HG03565 (cell line): ENCODE measurements around the gene PABPN1L.
"Not testable (repeated sequence)": the region's sequence is repeated elsewhere in the genome, so short reads cannot be mapped to it uniquely, and the experiment has no call there.

Experiments used
- ATAC-seq: cut with Tn5 transposase; IDR thresholded peaks from one replicate; pipeline ENCODE4 v1.9.1; 2021; ENCODE audit warnings: mild to moderate bottlenecking, moderate library complexity; ENCODE audit not compliant: unreplicated experiment

The PABPN1L gene

DNA sequence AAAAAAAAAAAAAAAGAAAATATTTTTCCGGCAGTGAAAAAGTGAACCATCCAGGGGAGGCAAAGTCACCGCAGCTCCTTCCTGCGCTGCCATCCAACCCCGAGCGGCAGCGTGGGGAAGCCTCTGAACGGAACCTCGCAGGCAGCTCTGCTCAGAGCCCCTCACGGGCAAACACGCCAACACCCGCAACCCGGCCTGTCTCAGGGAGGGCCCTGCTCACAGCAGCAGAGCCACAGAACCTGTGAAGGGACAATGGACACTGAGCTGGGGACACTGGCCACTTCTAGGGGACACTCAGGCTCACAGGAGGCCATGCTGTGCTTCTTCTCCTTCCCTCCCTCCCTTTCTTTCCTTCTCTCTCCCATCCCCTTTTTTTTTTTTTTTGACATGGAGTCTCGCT, 33.4 kb downstream of the PABPN1L start:
- no peak for ATAC-seq

DNA sequence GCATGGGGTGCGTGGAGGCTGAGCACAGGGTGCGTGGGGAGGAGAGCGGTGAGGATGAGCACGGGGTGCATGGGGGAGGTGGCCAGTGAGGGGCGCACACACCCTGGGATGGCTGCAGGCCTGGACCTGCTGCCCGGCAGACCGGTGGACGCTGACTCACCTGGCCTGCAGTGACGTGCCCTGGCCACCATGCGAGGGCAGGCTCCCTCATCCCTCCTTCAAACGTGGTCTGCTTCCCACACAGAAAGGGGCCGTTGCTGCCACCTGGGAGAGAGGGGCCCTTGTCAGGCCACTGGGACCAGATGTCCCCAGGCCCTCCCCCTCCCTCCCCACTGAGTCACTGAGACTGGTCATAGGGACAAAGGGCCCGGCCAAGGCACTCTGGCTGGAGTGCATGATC, 34.6 kb downstream of the PABPN1L start:
- no peak for ATAC-seq

DNA sequence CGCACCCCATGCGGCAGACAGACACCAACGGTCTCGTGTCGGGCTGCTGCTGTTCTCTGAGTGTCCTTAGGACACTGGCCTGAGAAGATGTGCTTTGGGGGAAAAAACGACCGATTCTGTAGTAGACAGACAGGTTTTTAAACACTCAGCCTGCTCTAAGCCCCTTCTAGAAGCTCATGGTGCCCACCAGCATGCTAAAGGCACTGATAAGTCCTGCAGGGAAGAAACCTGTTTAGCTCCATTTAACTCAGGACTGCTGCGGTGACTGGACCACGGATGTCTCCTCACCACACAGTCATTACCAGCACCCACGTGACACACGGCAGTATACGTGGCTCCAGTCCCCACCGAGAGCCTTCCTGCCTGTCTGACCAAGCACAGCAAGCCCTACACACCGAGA, 35.7 kb downstream of the PABPN1L start:
- no peak for ATAC-seq

DNA sequence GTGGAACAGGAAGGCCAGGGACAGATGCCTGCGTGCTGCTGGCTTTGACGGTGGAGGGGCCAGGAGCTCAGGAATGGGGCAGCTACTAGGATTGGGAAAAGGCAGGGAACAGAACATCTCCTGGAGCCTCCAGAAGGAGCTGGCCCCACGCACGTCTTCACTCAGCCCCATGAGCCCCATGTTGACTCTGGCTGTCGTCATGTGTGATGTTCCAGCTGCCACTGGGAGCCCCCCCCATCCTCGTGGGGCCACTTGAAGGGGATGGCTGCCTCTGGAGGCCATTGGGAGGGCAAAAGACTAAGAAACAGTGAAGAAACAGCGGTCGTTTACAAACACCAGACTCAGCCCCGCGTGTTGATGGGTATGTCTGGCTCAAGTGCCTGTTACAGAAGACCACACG, 36.2 kb downstream of the PABPN1L start:
- no peak for ATAC-seq

DNA sequence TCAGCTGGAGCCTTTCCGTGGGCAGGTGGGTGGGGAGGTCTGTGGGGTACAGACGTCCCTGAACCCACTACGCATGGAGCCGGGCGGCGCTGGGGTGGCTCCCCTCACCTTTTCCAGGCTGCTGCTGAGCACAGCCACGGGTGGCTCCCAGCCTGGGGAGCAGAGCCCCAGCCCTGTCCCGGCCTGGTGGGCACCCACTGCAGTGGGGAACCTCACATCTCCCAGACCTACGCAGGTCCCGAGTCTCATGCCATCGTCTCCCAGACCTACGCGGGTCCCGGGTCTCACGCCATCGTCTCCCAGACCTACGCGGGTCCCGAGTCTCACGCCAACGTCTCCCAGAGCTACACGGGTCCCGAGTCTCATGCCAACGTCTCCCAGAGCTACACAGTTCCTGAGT, 37.7 kb downstream of the PABPN1L start:
- ATAC-seq: no peak

DNA sequence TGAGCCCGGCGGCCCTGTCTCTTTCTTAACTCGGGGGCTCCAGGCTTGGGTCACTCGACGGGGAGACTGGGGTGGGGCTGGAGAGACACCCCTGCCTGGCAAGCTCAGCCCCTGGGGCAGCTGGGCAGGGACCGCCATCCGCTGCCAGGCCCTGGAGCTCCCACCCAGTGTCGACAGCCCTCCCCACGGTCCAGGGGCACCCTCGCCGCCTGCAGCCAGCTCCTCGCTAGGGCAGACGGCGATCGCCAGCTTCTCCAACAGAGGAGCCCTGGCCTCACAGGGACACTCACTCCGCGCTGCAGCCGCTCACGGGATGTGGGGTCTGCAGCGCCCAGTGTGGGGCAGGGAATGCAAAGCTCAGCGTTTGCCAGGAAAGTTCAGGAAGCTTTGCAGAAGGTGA, 38.7 kb downstream of the PABPN1L start:
- no peak for ATAC-seq

DNA sequence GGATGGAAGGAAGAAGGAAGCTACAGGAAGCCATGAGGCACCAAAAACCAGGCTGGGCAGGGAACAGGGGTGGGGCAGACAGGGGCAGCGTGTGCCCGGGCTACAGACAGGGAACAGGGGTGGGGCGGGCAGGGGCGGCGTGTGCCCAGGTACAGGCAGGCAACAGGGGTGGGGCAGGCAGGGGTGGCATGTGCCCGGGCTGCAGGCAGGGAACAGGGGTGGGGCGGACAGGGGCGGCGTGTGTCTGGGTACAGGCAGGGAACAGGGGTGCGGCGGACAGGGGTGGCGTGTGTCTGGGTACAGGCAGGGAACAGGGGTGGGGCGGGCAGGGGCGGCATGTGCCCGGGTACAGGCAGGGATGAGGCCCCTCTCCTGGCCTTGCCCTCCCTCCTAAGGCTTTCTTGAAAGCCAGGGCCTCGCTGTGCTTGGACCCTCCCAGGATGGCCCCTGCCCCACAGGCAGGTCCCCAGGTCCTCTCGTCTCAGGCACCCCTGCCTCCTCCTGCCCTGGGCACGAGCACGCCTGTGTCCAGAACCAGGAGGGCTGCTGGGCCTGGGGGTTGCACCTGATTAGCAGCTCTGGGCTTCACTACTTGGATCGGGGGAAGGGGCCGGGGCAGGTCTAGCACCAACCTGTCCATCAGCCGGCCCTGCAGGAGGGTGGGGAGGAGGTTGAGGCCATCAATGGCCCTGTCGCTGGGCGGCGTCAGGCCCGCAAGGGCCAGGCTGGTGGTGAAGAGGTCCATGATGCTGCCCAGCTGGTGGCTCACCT, 40.2 kb downstream of the PABPN1L start:
- no peak for ATAC-seq

DNA sequence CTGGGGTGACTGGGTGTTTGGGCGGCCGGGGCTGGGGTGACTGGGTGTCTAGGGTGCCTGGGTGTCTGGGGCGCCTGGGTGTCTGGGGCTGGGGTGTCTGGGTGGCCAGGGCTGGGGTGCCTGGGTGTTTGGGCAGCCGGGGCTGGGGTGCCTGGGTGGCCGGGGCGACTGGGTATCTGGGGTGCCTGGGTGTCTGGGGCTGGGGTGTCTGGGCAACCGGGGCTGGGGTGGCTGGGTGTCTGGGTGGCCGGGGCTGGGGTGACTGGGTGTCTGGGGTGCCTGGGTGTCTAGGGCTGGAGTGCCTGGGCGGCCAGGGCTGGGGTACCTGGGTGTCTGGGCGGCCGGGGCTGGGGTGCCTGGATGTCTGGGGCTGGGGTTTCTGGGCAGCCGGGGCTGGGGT, 41.3 kb downstream of the PABPN1L start:
- no peak for ATAC-seq

DNA sequence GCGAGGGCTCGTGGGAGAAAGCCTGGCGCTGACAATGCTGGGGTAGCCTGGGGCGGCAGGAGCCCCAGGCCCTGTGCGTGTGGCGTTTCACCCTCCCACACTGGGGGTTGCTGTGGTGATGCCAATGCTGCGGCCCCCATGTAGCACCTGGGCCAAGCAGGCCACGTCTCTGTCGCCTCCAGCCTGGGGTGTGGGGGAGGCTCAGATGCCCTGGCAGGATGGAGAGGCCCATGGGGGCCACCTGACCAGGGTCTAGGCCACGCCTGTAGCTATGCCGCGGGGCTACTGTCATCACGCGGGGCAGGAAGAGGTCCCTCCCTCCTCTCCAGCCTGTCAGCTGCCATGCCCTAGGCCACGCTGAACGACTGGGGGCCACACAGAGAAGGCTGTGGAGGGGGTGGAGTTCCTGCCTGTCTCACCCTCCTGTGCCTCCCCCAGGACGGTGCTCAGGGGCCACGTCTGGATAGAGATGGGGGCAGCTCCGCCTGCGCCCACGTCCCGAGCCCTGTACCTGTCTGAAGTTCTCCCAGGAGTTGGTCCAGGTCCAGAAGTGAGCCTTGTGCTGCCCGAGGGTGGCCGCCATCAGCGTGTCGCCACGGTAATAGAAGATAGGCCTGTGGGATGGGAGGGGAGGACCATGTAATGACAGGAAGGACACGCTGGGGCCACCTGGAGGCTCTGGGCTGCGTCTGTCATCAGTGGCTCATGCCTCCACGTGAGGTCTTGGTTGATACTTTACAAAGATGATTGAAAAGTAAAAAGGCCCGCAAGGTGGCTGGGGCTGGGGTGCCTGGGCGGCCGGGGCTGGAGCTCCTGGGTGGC, 42.0 kb downstream of the PABPN1L start:
- ATAC-seq: no peak

DNA sequence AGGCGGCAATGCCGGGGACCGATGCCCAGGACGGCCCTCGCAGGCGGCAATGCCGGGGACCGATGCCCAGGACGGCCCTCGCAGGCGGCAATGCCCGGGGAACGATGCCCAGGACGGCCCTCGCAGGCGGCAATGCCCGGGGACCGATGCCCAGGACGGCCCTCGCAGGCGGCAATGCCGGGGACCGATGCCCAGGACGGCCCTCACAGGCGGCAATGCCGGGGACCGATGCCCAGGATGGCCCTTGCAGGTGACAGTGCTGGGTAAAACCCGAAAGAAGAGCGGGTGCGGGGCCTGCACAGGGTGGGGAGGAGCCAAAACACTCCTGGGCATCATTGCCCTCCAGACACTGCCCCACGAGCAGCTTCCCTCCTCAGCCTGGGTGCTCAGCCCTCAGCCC, 42.8 kb downstream of the PABPN1L start:
- not testable (repeated sequence) for ATAC-seq

DNA sequence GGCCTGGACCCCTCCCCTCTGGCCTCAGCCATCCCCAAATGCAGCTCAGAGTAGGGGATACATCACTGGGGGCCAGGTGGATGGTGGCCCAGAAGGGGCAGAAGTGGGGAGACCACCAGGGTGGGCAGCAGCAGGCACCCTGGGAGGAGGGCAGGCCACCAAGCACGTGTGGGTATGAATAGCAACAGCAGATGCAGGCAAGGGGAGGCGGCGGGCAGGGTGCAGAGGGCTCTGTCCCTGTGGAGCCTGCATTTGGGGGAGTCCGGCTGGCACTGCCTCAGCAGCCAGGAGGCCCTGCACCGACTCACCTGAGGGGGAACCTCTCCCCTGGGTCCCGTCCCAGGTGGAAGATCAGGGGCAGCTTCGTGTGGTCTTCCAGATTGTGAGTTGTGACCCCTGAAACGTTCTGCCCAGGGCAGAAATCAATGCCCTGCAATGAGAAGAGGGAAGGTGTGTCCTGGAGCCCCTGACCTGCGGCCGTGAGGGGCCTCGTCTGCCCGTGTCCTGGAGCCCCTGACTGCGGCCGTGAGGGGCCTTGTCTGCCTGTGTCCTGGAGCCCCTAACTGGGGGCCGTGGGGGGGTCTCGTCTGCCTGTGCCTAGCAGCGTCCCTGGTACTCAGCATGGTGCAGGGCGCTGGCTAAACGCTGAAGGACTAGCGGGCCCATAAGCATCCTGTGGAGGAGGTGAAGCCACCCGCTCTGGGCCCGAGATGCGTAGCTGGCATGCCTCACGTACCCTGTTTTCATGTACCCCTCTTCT, 44.0 kb downstream of the PABPN1L start:
- no peak for ATAC-seq

DNA sequence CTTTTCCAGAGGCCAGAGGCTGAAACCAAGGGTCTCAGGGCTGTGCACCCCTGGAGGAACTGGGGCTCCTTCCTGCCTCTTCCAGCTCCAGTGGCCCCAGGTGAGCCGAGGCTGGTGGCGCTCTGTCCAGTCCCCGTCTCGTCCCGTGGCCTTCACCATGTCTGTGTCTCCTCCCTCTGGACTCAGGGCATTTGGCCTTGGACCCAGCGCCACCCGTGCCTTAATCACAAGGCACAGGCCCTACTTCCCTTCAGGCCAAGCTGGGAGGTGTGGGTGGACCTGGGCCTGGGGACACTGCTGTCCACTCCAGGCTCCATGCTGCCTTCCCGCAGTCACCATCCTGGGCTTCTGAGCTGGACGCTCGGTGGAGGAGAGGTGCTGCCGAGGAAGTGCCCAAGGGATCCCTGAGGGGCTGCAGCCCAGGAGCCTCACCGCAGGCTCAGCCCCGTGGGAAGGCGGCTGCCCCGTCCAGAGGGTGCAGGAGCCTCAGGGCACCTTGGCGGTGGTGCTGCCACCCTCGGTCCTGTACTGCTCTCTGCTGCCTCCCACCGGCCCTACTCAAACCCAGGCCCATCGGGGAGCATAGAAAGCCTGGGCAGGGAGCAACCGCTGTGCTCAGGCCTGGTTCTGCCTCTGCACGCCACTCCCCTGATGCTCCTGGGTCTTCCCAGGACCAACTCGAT, 45.2 kb downstream of the PABPN1L start:
- ATAC-seq: no peak

DNA sequence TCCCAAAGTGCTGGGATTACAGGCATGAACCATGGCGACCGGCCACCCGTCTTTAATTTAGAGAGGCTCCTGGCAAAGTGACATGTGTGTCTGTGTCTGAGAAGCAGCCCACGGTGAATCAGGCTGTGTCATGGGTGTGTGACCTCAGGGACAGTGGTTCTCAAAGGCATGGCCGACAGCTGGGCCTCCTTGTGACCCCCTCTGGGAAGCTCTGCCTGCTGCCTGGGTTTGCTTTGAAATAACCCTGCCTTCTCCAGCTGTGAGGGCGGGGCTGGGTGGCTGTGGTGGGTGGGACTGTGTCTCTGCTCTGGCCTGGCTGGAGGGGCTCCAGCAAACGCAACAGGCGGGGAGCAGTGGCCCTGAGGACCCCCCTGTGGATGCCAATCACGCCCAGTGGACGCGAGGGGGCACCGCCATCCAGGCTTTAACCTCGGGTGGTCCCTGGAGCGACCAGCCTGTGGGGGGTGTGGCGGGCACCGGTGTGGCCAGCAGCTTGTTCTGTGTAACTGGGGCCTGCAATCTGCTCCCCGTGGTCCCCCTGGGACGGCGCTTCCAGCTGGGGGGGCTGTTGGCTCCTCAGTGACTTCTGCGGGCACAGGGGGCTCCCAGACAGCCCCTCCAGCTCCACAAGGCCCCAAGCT, 46.0 kb downstream of the PABPN1L start:
- no peak for ATAC-seq

DNA sequence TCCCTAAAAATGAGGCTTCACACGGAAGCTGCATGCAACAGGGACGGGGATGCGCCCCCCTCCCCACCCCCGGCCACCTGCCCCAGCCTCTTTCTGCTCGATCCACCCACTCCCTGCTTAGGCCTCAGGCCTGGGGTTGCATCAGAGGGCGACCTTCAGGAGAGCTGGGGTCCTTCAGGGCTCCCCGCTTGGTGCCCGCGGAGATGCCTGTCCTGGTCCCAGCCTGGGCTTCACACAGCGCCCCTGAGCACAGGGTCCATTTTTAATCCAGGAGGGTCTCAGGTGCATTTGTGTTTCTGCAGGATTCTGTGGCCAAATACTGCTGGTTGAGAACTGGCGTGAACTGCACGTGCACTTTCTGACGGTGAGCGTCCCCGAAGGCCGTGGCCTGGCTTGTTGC, 47.3 kb downstream of the PABPN1L start:
- ATAC-seq: no peak

DNA sequence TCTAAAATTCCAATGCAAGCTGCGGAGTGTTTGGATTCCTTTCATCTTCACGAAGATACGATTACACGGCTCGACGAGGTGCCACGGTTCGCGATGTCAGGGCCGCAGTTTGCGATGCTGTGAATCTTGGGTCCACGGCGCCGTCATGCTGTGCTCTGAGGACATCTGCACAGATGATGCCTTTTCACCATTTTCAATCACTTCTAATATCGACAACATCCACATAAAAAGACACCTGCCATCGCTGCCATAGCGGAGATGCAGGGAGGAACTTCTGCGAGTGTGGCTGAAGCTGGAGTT, 47.9 kb downstream of the PABPN1L start:
- ATAC-seq: no peak

DNA sequence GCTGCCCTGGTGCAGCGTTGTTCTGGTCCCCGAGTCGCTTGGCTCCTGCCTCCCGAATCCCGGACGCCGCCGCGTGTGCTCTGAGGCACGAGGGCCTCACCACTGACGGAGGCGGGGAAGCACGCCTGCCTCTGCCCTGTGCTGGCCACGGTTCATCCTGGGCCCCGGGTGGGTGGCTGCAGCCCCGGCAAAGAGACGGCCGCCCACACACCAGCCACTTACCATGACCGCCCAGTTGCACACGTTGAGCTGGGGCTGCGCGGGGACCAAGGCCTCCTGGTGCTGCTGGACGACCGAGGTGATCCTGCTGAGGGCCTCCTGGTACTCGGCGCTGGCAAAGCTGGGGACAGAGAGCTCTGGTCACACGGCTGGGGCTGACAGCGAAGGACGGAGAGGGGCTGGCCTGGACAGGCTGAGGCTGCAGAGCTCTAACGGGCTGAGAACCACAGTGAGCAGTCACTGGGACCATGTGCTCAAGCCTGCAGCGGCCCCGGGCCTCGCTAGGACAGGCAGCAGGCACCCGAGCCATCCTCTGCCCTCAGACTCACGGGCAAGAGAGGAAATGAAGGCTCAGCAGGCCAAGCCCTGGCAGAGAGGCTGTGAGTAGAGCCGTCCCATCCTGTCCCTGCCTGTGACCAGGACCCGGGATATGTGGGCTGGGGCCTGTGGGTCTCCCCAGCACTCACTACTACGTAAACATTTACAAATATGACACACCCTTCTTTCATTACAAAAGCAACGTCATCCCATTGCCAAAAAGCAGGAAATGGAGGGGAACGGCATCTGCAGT, 48.5 kb downstream of the PABPN1L start:
- no peak for ATAC-seq

DNA sequence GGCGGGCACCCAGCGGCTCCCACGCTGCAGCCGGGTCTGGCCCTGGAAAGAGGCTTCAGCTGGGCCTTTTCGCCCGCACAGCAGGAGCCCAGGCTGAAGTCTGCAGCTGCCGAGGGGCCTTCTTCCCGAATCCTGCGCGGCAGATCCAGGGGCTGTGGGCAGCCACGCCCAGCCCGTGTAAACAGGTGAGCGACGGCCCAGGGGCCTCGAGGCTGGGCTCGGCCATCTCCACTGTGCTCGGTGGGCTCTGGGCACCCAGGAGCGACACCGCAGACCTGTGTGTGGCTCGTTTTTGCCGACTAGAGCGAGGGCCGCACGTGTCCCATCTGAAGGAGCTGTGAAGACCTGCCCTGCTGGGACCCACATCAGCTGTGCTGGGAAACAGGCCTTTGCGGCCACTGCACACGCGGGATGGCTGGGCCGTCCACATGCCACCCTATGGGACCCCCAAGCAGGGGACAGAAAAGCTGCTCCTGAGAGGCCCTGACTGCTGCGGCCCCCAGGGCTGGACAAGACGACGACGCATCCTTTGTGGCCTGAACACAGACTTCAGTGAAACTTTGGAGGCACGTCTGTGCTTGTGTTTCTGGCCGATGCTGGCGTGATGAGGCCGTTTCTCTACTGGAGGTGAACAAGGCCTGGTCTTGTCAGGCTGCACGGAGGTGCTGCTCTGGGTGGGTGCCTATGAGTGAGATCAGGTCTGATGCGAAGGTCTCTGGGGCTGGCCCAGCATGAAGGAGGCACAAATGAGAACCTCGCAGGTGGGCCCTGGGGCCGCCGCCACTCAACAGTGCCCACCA, 49.5 kb downstream of the PABPN1L start:
- ATAC-seq: no peak

DNA sequence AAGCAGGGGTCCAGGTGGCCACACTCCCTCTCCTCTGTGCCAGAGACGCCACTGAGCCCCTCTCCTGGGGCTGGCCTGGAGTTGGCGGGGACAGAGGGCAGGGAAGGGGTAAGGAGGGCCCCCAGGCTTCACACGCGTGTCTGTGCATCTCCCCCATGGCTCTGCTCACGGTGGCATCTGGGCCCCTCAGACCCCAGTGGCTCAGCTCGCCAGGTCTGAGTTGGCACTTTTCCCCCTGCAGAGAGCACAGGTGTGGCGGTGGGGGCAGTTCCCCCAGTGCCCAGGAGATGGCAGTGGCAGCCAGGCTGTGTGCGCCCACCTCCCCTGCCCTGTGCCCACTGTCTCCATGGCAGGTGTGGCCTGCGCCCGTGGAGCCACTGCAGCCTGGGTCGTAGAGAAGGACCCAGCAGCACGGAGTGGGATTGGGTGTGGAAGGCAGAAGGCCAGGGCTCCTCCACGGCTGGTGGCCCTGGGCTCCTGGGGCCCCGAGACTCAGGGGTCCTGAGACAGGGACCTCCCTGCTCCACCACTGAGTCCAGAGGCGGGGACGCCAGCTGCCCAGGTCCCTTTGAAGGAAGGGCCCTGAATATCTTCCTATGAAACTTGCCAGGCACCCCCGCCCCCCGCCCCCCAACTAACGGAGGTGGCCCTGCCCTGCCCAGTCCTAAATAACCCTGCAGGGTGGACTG, 50.4 kb downstream of the PABPN1L start:
- no peak for ATAC-seq

DNA sequence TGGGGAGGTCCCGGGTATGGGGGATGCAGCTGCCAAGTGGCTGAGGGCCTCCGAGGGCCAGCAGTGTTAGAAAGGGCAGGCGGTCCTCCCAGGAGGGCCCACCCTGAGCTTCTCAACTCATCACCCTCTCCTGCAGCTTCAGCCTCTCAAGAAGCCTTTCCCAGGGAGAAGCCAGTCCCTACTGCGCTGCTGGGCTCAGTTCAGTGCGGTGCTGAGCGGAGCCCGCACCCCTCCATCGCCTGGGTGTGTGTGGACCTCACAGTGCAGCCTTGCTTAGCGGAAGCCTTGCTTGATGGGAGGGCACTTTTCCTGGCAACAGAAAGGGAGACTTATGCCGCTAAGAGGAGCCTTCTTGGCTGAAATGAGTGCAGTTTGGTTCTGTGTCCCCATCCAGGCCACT, 51.2 kb downstream of the PABPN1L start:
- ATAC-seq: no peak
